NCI-H510A (cell line): ENCODE results near the gene EPHA3.
"Not testable (repeated sequence)": the region's sequence is repeated elsewhere in the genome, so short reads cannot be mapped to it uniquely, and the experiment has no call there.

Experiments
- DNase-seq: peaks from one replicate; lab custom pipeline; 2025; lab: John Stamatoyannopoulos, UW

EPHA3 gene

DNA sequence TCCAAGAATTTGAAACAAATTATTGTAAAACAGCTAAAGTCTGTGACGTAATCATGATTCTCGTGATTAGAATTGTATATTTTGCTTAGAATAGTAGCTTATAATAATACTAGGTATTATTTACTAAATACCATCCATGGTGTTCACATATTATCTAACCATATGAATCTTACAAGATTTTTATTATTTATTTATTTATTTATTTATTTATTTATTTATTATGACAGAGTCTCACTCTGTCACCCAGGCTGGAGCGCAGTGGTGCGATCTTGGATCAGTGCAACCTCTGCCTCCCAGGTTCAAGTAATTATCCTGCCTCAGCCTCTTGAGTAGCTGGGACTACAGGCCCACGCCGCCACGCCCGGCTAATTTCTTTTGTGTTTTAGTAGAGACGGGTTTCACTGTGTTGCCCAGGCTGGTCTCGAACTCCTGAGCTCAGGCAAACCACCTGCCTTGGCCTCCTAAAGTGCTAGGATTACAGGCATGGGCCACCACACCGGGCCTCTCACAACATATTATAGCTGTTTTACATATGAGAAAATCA, 173.5 kb downstream of the EPHA3 start:
- no peak for DNase-seq

DNA sequence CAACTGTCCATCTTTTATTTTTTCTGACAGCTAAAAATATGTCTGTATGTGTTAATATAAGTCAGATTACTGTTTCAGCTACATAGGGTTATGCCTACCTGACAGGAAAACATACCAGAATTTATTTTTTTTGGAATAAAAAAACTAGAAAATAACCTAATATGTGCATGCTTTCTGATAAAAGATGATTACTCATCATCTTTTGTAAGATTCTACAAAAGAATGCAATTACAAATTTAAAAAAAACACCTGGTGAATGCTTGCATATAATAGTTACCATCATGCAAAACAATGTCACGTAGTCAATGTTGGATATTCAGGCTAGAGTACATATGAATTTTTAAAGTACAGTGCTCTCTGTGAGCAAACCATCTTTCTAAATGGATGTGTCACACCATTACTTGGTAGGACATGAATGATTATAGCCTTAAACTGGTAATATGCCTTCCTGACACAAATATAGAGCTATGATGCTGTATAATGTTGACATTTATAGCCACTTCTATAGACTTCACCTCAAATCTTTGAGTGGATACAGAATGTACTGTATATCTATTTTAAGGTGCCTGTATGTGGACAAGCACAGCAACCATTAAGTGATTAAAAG, 180.6 kb downstream of the EPHA3 start:
- no peak for DNase-seq

DNA sequence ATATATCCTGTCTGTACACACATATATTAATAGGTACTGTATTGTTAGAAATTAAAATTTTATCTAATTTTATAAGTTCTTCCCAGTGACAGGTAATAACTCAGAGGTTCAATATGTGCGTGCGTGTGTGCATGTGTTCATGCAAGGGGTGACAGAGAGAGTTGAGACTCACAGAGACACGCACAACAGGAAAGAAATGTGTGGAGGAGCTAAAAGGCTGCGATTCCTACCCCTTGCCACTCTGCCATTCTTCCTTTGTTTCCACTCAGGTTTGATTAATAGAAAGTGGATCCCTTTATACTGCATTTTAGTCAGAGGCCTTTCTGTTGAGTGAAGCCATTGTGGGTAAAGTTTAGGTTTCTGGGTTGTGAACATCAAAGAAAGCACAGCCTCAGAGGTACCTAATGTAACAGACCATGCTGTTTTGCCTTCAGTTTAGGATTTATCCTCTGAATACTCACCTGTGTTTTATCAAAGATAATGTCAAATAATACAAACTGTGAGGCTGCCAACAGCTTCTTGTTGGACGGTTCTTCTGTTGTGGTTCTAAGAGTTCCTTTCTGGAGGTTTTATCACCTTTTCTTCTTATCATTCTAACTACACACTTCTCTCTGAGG, 182.3 kb downstream of the EPHA3 start:
- no peak for DNase-seq

DNA sequence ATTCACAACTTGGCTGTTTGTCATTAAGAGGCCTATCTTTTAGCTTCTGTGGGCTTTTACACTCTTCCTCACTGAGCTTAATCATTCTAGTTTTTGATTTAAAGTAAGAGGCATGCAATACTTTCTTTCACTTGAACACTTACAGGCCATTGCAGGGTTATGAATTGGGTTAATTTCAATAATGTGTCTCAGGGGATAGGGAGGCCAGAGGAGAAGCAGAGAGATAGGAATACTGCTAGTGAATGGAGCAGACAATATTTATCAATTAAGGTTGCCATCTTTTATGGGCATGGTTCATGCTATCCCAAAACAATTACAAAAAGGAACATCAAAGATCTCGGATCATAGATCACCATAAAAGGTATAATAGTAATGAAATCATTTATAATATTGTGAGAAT, 189.8 kb downstream of the EPHA3 start:
- DNase-seq, result no peak

DNA sequence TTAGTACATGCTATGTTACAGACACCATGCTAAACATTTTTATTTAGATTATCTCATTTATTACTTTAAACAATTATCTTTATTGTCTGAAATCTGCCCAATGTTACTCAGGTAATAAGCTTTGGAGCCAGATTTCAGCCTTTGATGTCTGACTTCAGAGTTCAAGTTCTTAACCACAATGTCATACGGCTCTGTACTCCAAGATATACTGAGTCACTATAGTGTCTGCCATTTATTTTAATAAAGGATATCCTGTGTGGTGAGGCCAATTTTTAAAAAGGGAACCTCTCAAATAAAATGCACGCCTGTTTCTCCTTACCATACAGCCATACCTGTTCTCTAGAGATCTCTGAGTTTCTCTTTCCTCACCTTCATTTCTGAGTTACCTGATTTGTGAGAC, 193.1 kb downstream of the EPHA3 start:
- DNase-seq, result no peak

DNA sequence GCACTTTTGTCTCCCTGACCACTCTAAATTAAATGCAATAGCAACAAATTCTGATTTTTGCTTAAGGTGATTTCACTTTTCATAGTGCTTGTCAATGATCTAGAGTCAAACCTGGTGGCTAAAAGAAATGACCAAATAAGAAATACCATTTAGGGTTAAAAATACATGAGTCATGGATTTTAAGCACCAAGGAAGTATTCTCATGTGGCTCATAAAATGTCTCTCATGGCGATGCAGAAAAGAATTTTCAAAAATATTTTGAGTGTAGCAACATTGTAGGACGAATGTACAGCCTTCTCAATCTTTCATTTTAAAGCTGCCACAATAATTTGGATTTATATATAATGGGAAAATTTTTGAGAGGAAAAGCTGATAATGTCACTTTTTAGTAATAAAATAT, 193.6 kb downstream of the EPHA3 start:
- DNase-seq, result no peak

DNA sequence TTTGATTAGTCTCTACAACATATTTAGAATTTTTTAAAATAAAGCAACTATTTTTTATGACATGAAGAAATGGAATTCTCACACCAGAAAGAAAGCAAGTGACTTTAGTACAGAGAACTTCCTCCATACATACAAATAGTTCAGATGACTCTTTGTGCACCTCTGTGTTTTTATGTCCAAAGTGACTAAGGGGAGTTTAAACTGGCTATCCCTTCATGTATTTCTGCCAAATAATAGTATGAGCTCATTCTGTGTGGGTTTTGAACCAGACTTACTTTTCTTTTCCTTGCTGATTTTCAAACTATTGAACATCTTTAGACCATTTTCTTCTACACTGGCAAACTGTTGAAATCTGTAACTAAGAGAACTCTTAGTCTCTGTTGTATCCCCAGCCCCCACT, 196.3 kb downstream of the EPHA3 start:
- no peak for DNase-seq

DNA sequence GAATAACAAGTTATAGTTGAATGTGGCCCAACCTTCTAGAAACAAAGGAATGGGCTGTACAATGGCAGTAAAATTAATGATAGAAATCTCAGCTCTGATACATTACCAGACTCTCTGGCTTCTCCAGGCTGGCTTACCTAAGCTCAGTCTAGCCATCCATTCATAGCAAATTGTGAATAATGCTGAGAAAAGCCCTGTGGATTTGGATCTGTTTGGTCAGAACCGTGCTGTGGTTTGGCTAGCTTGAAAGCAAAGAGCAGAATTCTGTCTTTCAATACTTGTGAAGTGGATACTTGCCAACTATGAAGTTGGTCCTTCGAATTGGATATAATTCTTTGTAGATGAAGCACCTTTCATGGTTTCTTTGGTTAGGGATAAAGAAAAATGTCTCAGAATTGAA, 199.1 kb downstream of the EPHA3 start:
- no peak for DNase-seq

DNA sequence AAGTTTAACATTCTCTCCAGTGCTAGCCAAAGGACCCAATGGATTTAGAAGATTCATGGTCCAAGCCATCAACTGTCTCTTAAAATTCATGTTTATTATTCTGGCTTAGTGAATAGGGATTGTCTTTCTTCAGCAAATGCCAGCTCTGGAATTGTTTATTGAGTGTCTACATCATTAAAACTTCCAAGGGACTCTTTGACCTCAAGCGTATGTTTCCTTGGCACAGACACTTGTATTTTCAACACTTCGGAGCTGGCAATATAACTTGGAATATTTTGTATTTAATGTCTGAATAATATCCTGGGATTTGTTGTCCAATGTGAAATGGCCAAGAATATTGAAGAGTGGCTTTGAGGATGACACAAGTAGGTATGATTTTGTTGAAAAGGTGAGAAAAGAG, 204.2 kb downstream of the EPHA3 start:
- no peak for DNase-seq

DNA sequence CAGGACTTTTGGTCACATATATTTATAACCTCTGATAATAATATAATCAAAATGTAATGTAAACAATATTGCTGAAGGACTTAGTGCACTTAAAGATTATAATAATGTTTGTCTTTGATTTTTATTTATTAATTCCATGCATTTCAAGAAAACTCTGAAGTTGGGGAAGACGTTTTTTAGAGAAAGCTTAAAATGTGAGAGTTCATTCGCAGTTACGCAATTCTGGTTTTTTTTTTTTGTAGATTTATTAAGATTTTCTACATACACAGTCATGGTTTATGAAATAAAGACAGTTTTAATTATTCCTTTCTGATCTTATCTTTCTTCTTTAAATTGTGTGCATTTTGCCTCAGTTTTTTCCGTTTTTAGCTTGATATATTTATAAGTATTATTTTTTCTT, 204.7 kb downstream of the EPHA3 start:
- DNase-seq, result no peak

DNA sequence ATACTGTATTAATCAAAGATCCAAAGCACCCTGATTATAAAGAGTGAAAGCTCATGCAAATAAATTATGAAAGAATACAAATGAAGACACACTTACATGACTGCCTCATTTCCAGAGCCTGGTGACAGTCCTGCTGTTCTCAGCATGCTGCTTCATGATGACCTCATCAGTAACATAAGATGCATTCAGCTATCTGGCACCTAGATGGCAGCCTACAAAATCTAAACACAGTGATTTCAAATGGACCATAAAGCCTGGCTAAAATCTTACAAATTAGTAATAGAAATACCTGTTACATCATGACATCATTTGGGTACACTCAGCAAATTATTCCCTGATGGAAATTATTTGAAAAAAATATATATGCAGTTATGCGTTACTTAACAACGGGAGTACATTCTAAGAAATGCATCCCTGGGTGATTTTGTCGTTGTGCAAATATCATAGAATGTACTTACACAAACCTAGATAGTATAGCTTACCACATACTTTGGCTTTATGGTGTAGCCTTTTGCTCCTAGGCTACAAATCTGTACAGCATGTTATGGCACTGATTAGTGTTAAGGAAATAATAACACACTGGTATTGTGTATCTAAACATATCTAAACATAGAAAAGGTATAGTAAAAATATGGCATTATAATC, 207.2 kb downstream of the EPHA3 start:
- DNase-seq, result no peak

DNA sequence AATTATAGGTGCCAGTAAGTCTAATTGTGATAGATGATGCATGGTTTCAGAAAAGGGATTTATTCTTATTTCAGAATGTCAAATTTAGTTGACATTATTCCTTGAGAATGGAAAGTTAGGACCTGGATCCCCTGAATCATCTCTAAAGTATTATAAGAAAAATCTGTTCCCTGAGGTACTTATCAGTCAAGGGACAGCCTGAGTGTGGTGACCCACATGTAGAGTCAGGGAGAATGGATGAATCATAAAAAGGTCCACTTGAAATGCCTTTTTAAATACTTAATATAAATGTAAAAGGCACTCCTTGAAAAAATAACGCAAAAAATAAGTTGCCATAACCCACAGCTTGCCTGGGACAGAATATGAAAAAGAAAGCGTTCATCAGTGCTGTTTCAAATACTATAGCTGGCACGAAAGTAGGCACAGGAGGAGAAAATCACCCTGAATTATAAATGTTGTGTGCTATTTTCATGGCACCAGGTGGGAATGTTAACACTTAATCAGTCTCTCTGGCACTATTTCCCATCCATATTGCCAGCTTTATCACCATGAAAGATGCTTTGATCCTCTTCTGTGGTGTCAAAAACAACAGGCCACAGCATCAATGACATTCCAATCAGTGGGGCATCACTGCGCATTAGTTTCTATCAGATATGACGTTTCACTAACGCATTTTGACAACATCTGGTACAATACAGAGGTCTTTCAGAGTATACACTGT, 208.5 kb downstream of the EPHA3 start:
- DNase-seq, result no peak

DNA sequence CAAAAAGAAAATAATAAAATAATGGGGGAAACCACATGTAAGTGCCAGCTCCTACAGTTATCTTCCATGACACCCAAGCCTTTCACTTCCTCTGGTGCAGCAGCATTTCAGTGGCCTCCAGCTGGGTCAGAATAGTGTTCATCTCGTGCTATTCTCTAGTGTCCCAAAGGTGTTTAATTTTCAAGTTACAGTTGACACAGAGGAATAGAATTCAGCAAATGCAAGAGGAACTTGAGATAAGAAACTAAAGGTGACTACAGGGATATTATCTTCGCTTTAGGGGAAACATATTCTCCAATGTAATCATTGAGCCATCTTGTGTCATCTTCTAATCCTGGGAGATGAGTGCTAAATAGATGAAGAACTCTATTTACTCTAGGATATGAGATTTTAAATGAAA, 212.8 kb downstream of the EPHA3 start:
- DNase-seq, result no peak

DNA sequence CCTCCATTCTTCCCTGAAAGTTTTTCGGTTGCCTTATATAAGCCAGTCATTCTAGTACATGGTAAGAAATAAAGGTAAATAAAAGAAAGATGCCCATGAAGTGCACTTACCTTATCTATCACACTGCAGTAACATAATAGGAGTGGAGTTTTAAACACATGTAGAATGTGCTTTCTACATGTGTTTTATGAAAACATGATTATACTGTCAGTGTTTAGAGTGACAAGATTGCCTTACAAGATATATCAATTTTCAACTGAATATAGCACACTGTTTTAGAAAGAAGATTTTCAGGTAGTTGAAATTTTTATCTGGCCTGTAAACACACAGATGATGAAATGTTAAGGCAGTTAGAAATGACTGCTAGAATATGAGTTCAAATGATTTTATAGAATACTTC, 219.6 kb downstream of the EPHA3 start:
- DNase-seq, result no peak

DNA sequence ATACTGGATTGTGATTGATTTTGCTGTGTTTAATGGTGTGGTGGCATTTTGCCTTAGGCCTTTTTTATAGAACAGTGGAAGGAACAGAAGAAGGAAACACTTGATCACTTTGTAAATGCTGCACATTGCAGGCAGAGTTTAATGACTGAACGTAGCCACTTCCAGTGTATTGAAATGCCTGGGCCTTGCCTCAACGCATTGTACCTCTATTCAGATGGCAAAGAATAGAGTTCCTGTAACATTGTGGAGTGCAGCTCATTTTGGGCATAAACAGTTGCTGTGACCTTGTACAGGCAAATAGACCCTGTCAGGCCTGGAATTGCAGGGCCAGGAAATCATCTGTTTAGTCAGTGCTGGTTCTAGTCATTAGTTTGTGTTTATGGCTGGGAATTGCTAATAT, 225.0 kb downstream of the EPHA3 start:
- DNase-seq, result no peak

DNA sequence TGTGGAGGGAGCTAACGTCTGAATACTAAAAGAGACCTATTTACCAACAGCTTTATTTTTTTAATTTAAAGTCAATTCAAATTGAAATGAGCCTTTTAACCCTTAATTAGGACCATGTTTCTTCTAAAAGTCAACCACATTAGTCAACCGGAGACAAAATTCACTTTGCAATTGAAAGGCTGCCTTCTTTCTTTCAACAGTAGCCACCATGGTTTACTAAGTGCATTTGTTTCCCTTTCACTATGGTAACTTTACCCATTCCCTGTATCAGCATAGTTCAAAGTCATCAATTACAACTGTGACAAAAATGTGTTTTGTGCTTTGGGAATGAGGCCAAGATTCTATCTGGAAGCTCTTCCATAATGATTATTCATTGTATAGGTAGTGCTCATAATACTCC, 225.4 kb downstream of the EPHA3 start:
- DNase-seq, result no peak

DNA sequence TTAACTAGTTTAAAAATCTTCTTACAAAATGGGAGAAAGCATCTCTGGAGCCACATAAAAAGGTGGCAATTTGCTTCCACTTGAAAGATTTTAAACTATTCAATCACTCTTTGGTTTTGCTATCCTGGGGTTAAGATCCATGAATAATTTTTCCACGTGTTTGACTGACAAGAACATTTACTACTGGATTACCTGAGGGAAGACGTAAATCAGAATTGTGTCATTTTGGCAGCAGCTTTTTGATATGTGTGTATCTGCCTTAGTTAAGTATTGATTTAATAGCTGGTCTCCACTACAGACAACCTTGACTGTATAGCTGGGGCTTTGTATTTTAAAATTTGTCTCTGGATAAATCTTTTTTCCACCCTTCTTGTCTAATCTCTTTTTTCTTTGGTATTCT, 228.3 kb downstream of the EPHA3 start:
- DNase-seq, result no peak

DNA sequence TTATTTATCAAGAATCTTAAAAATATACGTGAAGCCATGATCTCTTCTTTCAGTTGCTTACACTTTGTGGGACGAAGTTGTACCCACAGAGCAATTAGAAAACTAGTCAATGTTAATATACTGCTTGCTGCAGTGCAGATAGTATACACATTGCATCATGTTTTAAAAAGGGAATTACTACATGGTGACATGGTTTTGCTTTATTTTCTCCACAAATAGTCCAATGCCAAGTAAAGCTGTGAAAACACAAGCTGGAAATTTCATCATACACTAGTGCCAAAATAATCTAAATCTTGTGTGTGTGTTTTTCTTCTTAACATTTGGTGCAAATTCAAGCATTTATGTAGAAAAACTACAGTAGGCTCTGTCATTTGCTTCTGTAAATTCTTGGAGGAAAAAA, 233.0 kb downstream of the EPHA3 start:
- DNase-seq, result no peak

DNA sequence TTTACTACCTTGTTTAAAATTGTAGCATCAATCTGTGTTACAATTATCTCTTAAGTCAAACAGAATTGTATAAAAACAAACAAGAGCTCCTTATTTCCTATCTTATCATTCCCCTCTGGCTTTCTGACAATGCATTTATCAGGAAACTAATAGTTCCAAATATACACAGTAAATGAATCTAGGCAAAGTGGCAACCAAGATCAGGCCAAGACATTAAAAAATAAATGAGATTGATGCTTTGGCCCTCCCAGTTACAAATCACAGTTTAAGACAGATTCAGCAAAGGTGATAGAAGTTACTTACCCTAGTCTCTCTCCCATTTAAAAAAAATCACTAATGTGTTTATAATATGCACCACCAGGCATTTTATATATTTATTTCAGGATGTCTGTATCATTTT, 236.7 kb downstream of the EPHA3 start:
- DNase-seq, result no peak

DNA sequence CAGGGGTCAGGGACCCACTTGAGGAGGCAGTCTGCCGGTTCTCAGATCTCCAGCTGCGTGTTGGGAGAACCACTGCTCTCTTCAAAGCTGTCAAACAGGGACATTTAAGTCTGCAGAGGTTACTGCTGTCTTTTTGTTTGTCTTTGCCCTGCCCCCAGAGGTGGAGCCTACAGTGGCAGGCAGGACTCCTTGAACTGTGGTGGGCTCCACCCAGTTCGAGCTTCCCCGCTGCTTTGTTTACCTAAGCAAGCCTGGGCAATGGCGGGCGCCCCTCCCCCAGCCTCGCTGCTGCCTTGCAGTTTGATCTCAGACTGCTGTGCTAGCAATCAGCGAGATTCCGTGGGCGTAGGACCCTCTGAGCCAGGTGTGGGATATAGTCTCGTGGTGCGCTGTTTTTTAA, 243.5 kb downstream of the EPHA3 start:
- not testable (repeated sequence) for DNase-seq

DNA sequence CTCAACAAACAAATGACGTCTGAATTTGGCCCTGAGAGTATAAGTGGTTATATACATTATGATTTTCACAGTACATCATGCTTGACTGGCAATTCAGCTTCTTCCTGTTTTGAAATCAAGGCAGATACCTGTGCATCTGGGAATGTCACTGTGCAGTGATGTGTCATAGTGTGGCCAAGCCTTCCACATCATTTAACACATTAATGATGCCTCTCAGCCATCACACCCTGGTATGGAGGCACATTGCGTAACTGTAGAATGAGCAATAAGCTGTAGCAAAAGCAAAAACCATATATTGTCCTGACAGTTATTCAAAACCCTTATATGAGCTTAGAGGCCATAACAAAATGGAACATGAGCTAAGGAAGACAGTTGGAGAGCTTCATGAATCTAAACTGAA, 246.0 kb downstream of the EPHA3 start:
- no peak for DNase-seq

DNA sequence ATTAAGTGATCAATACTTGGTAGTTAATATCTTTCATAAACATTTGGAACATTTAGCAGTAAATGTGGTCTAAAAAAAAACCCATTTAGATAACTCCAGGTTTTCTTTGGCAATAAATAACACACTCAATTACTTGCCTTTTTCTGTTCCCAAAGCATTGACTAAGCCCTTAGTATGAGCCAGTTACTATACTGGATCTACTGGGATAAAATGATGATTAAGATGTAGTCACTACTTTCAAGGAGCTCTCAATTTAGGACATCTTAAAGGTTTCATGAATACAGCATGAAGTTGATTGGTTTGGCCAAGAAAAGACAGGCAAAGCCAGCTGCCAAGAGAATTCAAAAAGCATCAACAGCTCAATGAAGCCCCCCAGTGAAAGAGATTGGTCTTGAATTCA, 250.9 kb downstream of the EPHA3 start:
- DNase-seq, result no peak

DNA sequence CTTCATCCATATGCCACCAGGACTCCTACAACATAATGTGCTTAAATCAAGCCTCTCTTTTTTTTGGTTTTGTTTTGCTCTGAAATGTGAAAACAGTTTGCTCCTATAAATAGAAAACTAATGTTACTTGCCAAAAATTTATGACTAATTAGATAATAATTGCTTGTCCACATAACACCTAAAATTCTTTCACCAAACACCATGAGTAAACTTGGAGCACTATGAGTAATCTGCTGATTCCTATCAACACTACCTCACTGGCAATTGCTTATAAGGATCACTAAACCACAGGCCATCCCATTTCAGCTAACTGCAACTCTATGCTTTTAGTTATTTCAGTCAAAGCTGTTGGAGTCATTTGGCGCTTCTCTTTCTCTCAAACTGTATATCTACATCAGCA, 252.7 kb downstream of the EPHA3 start:
- no peak for DNase-seq
